Ishikawa (cell line): ENCODE results near the gene NLRP4.

Experiments used
- CEBPB ChIP-seq: IDR thresholded peaks from 2 replicates; pipeline ENCODE4 v1.6.1; 2012
- CREB1 ChIP-seq: IDR thresholded peaks from 2 replicates; pipeline ENCODE4 v1.6.1; 2012; ENCODE audit warnings: low read depth
- EGR1 ChIP-seq: IDR thresholded peaks from 2 replicates; pipeline ENCODE4 v1.6.1; 2012
- TAF1 ChIP-seq: IDR thresholded peaks from 2 replicates; pipeline ENCODE4 v1.6.1; 2012; ENCODE audit warnings: low read depth, mild to moderate bottlenecking
- TCF12 ChIP-seq: IDR thresholded peaks from 2 replicates; pipeline ENCODE4 v1.6.1; 2012; ENCODE audit warnings: low read depth
- USF1 ChIP-seq: IDR thresholded peaks from 2 replicates; pipeline ENCODE4 v1.6.1; 2012
- ZBTB7A ChIP-seq: IDR thresholded peaks from 2 replicates; pipeline ENCODE4 v1.6.1; 2012; ENCODE audit warnings: low read depth
- TF ChIP-seq, protein P1 (sequence below): IDR thresholded peaks from 2 replicates; pipeline ENCODE4 v1.6.1; 2012
- TF ChIP-seq, protein P2 (sequence below): IDR thresholded peaks from 2 replicates; pipeline ENCODE4 v1.6.1; 2012; ENCODE audit warnings: low read depth, mild to moderate bottlenecking

NLRP4 gene

GRCh38 chr19:55930996-55931515 is 94.7 kb downstream of the NLRP4 start:
- no peak for TF ChIP-seq EGR1
- TF ChIP-seq CEBPB = no peak
- TF ChIP-seq TCF12 = no peak
- TF ChIP-seq, protein P1, sequence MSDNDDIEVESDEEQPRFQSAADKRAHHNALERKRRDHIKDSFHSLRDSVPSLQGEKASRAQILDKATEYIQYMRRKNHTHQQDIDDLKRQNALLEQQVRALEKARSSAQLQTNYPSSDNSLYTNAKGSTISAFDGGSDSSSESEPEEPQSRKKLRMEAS = no peak
- no peak for TF ChIP-seq TAF1
- TF ChIP-seq, protein P2, sequence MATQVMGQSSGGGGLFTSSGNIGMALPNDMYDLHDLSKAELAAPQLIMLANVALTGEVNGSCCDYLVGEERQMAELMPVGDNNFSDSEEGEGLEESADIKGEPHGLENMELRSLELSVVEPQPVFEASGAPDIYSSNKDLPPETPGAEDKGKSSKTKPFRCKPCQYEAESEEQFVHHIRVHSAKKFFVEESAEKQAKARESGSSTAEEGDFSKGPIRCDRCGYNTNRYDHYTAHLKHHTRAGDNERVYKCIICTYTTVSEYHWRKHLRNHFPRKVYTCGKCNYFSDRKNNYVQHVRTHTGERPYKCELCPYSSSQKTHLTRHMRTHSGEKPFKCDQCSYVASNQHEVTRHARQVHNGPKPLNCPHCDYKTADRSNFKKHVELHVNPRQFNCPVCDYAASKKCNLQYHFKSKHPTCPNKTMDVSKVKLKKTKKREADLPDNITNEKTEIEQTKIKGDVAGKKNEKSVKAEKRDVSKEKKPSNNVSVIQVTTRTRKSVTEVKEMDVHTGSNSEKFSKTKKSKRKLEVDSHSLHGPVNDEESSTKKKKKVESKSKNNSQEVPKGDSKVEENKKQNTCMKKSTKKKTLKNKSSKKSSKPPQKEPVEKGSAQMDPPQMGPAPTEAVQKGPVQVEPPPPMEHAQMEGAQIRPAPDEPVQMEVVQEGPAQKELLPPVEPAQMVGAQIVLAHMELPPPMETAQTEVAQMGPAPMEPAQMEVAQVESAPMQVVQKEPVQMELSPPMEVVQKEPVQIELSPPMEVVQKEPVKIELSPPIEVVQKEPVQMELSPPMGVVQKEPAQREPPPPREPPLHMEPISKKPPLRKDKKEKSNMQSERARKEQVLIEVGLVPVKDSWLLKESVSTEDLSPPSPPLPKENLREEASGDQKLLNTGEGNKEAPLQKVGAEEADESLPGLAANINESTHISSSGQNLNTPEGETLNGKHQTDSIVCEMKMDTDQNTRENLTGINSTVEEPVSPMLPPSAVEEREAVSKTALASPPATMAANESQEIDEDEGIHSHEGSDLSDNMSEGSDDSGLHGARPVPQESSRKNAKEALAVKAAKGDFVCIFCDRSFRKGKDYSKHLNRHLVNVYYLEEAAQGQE = no peak
- no peak for TF ChIP-seq USF1
- TF ChIP-seq CREB1 = no peak
- TF ChIP-seq ZBTB7A = no peak
